Stimulated activated memory B cell treated with anti-CD40 and anti-IgM and Interleukin-4, amounts not matched to agents 10 μg/mL and 1 μg/mL and 100 μg/mL, for 72 hours (primary cell): Measurements from ENCODE around the gene UCN.
"Not testable (repeated sequence)": the region's sequence is repeated elsewhere in the genome, so short reads cannot be mapped to it uniquely, and the experiment has no call there.

ENCODE experiments used
- ATAC-seq: fragments of 150-1000 bp; cut with Tn5 transposase; 2 replicates; pipeline ENCODE4 v1.10.0; 2021
- H3K27ac Mint-ChIP-seq: one replicate; pipeline ENCODE4 v1.8.0; 2022; ENCODE audit warnings: mild to moderate bottlenecking, mixed read lengths
- H3K27me3 Mint-ChIP-seq: one replicate; pipeline ENCODE4 v1.8.0; 2022; ENCODE audit warnings: mixed read lengths
- H3K36me3 Mint-ChIP-seq: one replicate; pipeline ENCODE4 v1.8.0; 2022; ENCODE audit warnings: mixed read lengths
- H3K4me1 Mint-ChIP-seq: one replicate; pipeline ENCODE4 v1.8.0; 2022; ENCODE audit warnings: mixed read lengths
- H3K4me3 Mint-ChIP-seq: one replicate; pipeline ENCODE4 v1.8.0; 2022; ENCODE audit warnings: mild to moderate bottlenecking, moderate library complexity, mixed read lengths
- H3K9me3 Mint-ChIP-seq: one replicate; pipeline ENCODE4 v1.8.0; 2022; ENCODE audit warnings: mixed read lengths

Gene UCN

DNA sequence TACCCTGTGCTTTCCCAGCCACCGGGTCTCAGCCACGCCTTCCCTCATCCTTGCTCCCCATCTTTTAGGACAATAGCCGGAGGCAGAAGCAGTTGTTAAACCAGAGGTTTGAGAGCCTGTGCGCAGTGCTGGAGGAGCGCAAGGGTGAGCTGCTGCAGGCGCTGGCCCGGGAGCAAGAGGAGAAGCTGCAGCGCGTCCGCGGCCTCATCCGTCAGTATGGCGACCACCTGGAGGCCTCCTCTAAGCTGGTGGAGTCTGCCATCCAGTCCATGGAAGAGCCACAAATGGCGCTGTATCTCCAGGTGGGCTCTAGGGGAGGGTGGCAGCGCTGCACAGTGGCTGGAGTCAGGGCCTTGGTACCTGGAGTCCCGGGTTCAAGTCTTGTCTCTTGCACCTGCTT, 2.7 kb downstream of the UCN start:
- ATAC-seq, result no peak
- Mint-ChIP-seq H3K27ac (no peak overlapping the region), H3K36me3 (peaks cover 10% of the 10 kb centered on the region), H3K4me3 (no peak overlapping the region), H3K27me3 (peaks cover 33% of the 10 kb centered on the region), H3K9me3 (no peaks in the 10 kb centered on the region), H3K4me1 (peaks cover 21% of the 10 kb centered on the region)

DNA sequence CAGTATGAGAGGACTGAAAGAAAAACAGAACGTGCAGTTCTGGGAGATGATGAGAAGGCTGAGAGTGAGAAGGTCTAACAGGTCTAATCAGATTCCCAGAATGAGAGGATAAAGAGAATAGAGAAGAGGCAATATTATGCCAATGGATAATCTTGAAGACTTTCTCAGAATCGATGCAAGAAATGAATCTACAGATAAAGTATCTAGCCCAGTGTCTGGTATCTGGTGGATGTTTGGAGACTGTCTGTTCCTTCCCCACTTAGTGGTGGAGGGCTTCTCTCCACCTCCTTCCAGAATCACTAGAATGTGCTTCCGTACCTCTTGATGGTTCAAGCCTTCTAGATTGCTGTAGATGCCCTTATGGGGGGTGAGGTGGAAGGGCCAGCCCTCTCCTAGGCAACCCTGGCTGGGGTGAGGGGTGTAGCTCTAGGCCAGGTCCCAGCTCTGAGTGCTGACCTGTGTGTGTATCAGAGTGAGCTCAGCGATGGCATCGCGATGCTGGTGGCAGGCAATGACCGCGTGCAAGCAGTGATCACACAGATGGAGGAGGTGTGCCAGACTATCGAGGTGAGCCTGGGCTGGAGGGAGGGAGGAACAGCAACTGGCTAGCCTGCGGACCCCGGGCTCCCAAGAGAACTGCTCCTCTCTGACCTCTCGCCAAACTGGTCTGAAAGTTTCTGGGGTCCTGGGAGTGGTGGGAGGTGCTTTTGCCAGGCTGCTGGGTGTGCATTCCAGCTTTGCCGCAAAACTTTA, 3.6 kb downstream of the UCN start:
- Mint-ChIP-seq H3K27me3 (peaks cover 36% of the 10 kb centered on the region), H3K27ac (no peak overlapping the region), H3K36me3 (peaks cover 6% of the 10 kb centered on the region), H3K4me3 (no peak overlapping the region), H3K4me1 (peaks cover 21% of the 10 kb centered on the region), H3K9me3 (no peaks in the 10 kb centered on the region)
- no peak for ATAC-seq

DNA sequence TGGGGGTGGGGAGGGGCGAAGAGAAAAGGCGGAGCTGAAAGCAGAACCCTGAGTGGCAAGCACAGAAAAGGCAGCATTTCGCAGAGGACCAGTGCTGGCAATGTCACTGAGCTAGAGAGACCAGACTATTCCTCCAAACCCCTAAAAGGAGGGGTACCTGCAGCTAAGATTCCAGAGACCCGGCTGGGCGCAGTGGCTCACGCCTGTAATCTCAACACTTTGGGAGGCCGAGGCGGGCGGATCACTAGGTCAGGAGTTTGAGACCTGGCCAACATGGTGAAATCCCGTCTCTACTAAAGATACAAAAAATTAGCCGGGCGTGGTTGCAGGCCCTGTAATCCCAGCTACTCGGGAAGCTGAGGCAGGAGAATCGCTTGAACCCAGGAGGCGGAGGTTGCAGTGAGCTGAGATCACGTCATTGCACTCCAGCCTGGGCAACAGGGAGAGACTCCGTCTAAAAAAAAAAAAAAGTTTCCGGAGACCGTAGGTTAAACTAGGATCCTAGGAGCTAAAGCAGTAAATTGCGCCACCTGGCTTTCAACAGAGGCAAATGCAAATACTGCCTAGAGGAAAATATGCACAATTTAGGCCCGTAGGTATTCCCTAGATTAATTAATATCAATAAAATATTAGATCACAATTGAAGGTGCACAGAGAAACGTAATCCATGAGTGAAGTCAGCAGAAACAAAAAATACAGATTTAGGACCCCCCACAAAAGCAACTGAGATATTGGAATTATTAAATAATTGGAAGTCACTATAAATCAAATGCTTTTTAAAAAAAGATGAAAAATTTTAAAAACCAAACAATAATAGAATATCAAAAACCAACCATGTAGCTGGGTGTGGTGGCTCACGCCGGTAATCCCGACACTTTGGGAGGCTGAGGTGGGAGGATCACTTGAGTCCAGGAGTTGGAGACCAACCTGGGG, 4.9 kb downstream of the UCN start:
- Mint-ChIP-seq H3K9me3 (no peaks in the 10 kb centered on the region), H3K27me3 (peaks cover 50% of the 10 kb centered on the region), H3K27ac (no peak overlapping the region), H3K4me1 (peaks cover 21% of the 10 kb centered on the region), H3K36me3 (no peaks in the 10 kb centered on the region), H3K4me3 (peak overlapping the region; percentile 65)
- ATAC-seq, result peak; percentile 52

DNA sequence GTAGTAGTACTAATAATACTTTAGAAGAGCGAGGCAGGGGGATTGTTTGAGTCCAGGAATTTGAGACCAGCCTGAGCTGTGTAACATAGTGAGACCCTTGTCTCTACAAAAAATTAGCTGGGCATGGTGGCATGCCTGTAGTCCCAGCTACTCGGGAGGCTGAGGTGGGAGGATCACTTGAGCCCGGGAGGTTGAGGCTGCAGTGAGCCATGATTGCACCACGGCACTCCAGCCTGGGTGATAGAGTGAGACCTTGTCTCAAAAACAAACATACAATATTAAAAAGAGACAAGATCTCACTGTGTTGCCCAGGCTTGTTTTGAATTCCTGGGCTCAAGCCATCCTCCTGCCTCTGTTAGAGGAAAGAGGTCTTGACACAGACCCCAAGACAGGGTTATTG, 7.6 kb downstream of the UCN start:
- not testable (repeated sequence) for H3K27ac Mint-ChIP-seq, H3K9me3 Mint-ChIP-seq, ATAC-seq, H3K36me3 Mint-ChIP-seq, H3K4me3 Mint-ChIP-seq, H3K4me1 Mint-ChIP-seq
- peaks cover 52% of the 10 kb centered on the region for H3K27me3 Mint-ChIP-seq

DNA sequence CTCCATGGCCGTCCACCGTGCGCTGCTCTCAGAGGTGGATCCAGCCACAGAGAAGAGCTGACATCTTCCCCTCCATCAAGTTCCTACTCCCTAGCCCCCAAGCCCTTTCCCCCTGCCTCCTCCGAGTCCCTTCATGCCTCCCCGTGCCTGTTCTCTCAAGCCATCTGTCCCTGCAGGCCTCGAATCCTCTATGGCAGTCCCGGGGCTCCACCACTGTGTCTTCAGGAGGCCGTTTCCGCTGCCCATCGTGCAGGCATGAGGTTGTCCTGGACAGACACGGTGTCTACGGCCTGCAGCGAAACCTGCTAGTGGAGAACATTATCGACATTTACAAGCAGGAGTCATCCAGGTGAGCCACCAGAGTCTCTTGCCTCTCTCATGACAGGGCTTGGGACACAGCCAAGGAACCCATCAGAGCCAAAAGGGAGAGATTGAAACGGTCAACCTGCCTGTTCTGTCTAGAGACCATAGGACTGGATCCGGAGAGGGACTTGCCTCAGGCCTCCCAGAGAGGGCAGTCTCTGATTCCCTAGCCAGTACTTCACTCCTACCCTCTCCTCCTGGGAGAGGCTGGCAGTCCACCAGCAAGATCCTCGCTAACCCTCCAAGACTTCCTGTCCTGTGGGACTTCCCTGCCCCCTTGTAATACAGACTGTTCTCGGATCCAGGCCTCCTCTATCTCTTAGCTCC, 9.7 kb downstream of the UCN start:
- Mint-ChIP-seq H3K27me3 (peaks cover 40% of the 10 kb centered on the region), H3K4me3 (no peak overlapping the region), H3K36me3 (no peaks in the 10 kb centered on the region), H3K9me3 (no peaks in the 10 kb centered on the region), H3K4me1 (peaks cover 5% of the 10 kb centered on the region), H3K27ac (no peak overlapping the region)
- no peak for ATAC-seq

DNA sequence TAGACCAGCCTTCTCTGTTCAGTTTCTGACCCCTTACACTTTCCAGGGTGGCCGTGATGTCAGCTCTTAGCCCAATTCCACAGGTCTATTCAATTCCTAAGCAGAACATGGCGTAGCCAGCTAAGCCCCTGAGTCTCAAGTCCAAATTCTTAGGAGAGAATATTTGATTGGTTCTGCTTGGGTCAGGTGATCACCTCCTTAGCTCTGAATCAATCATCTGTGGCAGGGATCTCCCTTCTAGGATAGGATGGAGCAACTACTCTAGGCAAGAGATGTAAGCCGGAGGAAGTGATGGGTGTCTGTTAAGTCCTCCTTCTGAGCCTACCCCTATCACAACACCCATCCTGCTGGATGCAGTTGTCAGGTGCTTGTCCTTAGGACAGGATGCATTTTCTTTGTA, 11.1 kb downstream of the UCN start:
- Mint-ChIP-seq H3K4me1 (no peaks in the 10 kb centered on the region), H3K27me3 (peaks cover 40% of the 10 kb centered on the region), H3K9me3 (no peaks in the 10 kb centered on the region), H3K27ac (no peak overlapping the region), H3K4me3 (no peak overlapping the region), H3K36me3 (no peaks in the 10 kb centered on the region)
- no peak for ATAC-seq

DNA sequence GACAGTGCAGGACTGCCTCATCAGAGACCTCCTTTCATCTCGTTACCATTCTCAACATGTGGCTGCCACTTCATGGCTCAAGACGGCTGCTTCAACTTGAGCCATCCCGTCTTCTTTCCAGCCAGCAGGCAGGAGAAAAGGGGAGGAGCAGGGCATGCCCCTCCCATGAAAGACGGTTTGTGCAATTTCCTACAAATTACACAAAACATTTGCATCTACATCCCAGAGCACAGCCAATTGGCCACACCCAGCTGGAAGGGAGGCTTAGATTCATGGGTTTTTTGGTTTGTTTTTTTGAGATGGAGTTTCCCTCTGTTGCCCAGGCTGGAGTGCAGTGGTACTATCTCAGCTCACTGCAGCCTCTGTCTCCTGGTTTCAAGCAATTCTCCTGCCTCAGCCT, 11.8 kb downstream of the UCN start:
- peaks cover 40% of the 10 kb centered on the region for H3K27me3 Mint-ChIP-seq
- no peaks in the 10 kb centered on the region for H3K36me3 Mint-ChIP-seq
- no peak for ATAC-seq
- H3K4me3 Mint-ChIP-seq, result no peak overlapping the region
- no peaks in the 10 kb centered on the region for H3K9me3 Mint-ChIP-seq
- no peak overlapping the region for H3K27ac Mint-ChIP-seq
- no peaks in the 10 kb centered on the region for H3K4me1 Mint-ChIP-seq

DNA sequence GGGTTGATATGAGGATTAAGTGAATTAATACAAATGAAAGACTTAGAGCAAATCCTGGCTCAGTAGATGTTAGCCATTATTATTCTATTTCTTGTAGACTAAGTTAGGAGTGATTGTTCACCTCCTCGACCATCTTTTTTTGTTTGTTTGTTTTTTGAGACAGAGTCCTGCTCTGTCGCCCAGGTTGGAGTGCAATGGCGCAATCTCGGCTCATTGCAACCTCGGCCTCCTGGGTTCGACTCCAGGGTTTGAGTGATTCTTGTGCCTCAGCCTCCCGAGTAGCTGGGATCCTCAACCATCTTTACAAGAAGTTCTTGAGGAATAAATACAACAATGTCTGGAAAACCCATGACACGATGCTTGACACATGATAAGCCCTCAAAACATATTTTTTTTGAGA, 13.3 kb downstream of the UCN start:
- no peak overlapping the region for H3K27ac Mint-ChIP-seq
- no peaks in the 10 kb centered on the region for H3K4me1 Mint-ChIP-seq
- no peaks in the 10 kb centered on the region for H3K36me3 Mint-ChIP-seq
- H3K4me3 Mint-ChIP-seq, result no peak overlapping the region
- no peaks in the 10 kb centered on the region for H3K9me3 Mint-ChIP-seq
- ATAC-seq, result no peak
- peaks cover 39% of the 10 kb centered on the region for H3K27me3 Mint-ChIP-seq

DNA sequence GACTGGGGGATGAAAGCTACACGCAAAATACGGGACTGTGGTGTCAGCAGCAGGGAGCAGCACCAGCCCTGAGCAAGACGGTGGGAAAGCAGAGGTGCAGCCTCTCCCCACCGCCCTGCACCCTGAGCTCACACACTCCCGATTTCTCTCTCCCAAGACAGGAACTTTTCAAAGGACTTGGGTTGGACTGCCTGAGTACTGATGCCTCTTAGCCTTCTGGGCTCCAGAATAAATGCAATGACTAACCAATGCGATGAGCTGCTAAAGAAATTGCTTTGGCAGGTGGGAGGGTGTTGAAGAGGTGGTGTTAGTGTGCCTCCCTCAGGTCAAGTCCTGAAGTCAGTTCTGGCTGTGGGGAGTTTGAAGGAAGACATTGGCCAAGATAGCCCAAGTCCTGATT, 16.4 kb downstream of the UCN start:
- Mint-ChIP-seq H3K27ac (no peak overlapping the region), H3K36me3 (no peaks in the 10 kb centered on the region), H3K4me3 (no peak overlapping the region), H3K27me3 (peaks cover 39% of the 10 kb centered on the region), H3K9me3 (no peaks in the 10 kb centered on the region), H3K4me1 (no peaks in the 10 kb centered on the region)
- ATAC-seq, result no peak

DNA sequence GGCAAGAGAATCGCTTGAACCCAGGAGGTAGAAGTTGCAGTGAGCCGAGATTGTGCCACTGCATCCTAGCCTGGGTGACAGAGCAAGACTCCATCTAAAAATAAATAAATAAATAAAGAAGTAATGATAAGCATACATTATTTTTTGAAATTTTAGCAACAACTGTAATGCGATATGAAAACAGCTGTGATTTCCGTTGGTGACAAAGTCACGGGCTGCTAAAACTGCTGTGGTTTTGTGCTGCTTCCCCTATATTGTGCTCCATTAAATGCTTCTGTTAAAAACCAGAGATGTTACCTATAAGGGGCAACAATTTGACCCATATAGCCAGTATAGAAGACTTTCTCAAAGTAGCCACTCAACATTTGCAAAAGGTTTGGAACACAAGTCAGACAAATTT, 17.7 kb downstream of the UCN start:
- H3K27ac Mint-ChIP-seq, result no peak overlapping the region
- peaks cover 30% of the 10 kb centered on the region for H3K27me3 Mint-ChIP-seq
- ATAC-seq, result no peak
- H3K4me1 Mint-ChIP-seq, result no peaks in the 10 kb centered on the region
- no peaks in the 10 kb centered on the region for H3K9me3 Mint-ChIP-seq
- no peak overlapping the region for H3K4me3 Mint-ChIP-seq
- H3K36me3 Mint-ChIP-seq, result no peaks in the 10 kb centered on the region

DNA sequence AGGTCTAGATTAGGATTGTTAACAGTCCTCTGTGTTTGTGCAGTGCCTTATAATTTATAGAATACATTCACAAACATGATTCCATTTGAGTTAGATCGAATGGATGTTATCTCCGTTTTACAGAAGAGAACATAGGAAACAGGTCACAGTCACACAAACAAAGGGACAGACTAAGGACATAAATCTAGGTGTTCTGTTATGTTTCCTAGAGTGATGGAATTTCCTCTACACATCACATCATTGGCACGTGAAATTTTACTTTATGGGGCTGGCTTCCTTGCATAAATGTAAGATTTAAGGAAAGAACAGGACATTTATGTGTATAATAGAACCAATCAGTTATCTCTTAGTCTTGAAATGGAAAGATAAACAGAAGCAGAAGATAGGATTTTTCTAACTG, 19.6 kb downstream of the UCN start:
- no peak overlapping the region for H3K4me3 Mint-ChIP-seq
- H3K4me1 Mint-ChIP-seq, result no peaks in the 10 kb centered on the region
- no peak overlapping the region for H3K27ac Mint-ChIP-seq
- peaks cover 30% of the 10 kb centered on the region for H3K27me3 Mint-ChIP-seq
- no peak for ATAC-seq
- no peaks in the 10 kb centered on the region for H3K9me3 Mint-ChIP-seq
- no peaks in the 10 kb centered on the region for H3K36me3 Mint-ChIP-seq

DNA sequence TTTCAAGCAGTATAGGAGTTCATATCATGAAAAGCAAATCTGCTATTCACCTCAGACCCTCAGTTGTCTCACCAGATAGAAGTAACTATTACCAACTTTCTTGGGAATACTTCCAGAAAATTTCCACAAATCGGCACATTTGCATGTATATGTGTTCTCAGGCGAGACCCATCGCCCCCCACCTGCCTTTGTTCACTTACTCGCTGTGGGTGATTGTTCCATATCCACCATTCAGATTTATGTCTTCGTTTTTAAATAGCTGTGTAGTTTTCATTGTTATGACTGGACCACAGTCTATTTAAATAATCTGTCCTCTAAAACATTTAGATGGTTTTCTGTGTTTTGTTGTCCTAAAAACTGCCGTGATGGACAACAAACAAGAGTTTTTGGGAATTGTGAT, 22.8 kb downstream of the UCN start:
- no peak overlapping the region for H3K4me3 Mint-ChIP-seq
- peaks cover 55% of the 10 kb centered on the region for H3K27me3 Mint-ChIP-seq
- H3K4me1 Mint-ChIP-seq, result no peaks in the 10 kb centered on the region
- no peak overlapping the region for H3K27ac Mint-ChIP-seq
- no peak for ATAC-seq
- no peaks in the 10 kb centered on the region for H3K9me3 Mint-ChIP-seq
- H3K36me3 Mint-ChIP-seq, result no peaks in the 10 kb centered on the region

DNA sequence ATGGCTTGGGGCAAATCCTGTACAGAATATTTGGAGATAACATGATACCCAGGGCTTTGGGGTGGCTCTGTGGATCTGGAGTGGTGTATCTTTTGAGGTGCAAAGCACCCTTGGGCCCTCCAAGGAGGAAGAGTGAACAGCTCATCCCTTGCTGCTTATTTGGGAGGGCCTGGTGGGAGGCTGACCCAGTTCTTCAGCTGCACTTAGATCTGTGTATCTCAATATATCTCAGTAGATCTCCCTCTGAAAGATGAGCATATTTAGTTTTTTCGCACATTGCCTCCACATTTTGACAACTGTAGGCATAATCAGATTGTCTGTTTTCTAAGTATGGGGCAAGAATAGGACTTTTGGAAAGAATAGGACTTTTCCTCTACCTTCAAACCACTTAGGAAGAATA, 23.2 kb downstream of the UCN start:
- no peak overlapping the region for H3K4me3 Mint-ChIP-seq
- no peak overlapping the region for H3K27ac Mint-ChIP-seq
- no peak for ATAC-seq
- no peaks in the 10 kb centered on the region for H3K36me3 Mint-ChIP-seq
- H3K9me3 Mint-ChIP-seq, result no peaks in the 10 kb centered on the region
- peaks cover 55% of the 10 kb centered on the region for H3K27me3 Mint-ChIP-seq
- peaks cover 2% of the 10 kb centered on the region for H3K4me1 Mint-ChIP-seq

DNA sequence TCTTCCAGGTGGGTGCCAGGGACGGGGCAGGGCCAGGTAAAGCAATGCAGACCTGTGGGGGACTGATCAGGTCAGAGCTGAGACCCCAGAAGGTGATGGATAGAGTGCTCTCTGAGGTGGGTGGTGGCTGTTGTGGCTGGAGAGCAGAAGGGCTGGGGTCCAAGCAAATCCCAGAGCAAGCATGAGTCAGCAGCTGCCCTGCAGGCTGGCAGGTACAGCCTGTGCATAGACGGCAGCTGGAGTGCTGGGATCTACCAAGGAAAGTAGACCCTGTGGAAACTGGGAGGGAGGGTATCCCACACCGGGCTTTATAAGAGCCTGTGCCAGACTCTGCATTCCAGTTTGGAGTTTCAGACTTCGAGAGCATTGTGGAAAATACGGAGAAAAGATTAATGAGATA, 25.4 kb downstream of the UCN start:
- Mint-ChIP-seq H3K4me1 (peaks cover 9% of the 10 kb centered on the region), H3K4me3 (no peak overlapping the region), H3K9me3 (no peaks in the 10 kb centered on the region), H3K36me3 (no peaks in the 10 kb centered on the region), H3K27me3 (peaks cover 41% of the 10 kb centered on the region), H3K27ac (no peak overlapping the region)
- ATAC-seq, result no peak

DNA sequence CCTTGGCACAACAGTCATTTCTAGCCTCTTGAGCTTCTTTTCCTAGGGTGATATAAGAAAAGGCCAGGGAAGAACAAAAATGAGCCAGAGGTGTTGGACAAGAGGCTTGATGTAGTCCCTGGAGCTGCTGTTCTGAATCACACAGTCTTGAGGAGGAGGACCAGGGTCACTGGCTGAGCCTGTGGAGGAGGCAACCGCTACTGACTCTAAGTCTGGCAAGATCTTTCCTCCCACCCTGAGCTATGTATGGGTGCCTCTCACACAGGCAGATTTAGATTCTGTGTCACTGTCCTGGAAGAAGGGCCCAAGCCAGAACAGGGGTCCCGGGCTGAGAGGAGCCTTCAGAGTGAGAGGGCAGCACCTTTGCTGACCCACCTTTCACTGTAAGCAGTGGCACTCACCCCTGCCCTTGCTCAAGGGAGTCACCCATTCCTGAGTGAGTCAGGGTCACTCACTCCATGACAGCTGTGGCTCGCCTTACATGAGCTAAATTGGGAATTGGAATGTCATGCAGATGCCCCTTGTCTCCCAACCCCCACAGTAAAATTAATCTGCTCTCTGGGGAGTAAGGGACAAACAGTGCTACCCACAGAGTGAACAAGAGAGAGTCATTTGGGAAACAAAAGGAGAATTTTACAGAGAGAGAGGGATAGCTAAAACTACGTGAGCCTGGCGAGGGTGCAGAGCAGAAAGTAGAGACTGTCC, 26.2 kb downstream of the UCN start, which contains the start of gene TRIM54:
Gene TRIM54, plus strand, starts transcription at position 575 of the 705 bp plus-strand sequence. CDS start 303 bp downstream, outside the sequence.
- Mint-ChIP-seq H3K36me3 (no peaks in the 10 kb centered on the region), H3K9me3 (no peaks in the 10 kb centered on the region), H3K4me3 (no peak within 1 kb of the TSS), H3K4me1 (peaks cover 9% of the 10 kb centered on the region), H3K27ac (no peak within 1 kb of the TSS), H3K27me3 (peaks cover 41% of the 10 kb centered on the region)
- ATAC-seq, result no peak
